Kidney epithelial cell (primary cell): Measurements from ENCODE around the gene SF3A2. TPM values are rescaled to one million over a fixed set of nuclear protein-coding genes. Genes with fewer than 3 reads are reported as not detected.

Experiments used
- DNase-seq: peaks from one replicate; pipeline ENCODE4 v3.0.0-alpha.2; 2010; ENCODE audit warnings: low read depth
- H3K27me3 ChIP-seq: 2 replicates; pipeline ENCODE4 v1.6.0; 2011; ENCODE audit warnings: low read length; ENCODE audit not compliant: control insufficient read depth, insufficient read depth
- H3K36me3 ChIP-seq: 2 replicates; pipeline ENCODE4 v1.5.1; 2011; ENCODE audit warnings: low read length; ENCODE audit not compliant: control insufficient read depth, insufficient read depth
- H3K4me3 ChIP-seq: 2 replicates; pipeline ENCODE4 v1.5.1; 2011; ENCODE audit warnings: low read depth, mild to moderate bottlenecking, control low read depth, low read length
- total RNA-seq: library from RNA; depleted of rRNA; stranded (reverse); fragments of >200 nt; gene quantifications from 2 replicates; pipeline ENCODE4 v1.2.3, GENCODE V29; 2015
- TF ChIP-seq, protein P1 (sequence below): IDR thresholded peaks from 2 replicates; pipeline ENCODE4 v1.5.1; 2011; ENCODE audit warnings: mild to moderate bottlenecking, moderate library complexity, low read length, control low read depth, inconsistent platforms; ENCODE audit not compliant: insufficient read depth, poor library complexity, severe bottlenecking

The SF3A2 gene
- total RNA-seq, 1 donor from 2014 or later, result 72.4 TPM

GRCh38 chr19:2283835-2284507 lies 47.3 kb downstream of the SF3A2 start:
- Histone ChIP-seq H3K4me3 (no peak overlapping the region), H3K27me3 (peaks cover 47% of the 10 kb centered on the region), H3K36me3 (no peaks in the 10 kb centered on the region)
- TF ChIP-seq, protein P1, sequence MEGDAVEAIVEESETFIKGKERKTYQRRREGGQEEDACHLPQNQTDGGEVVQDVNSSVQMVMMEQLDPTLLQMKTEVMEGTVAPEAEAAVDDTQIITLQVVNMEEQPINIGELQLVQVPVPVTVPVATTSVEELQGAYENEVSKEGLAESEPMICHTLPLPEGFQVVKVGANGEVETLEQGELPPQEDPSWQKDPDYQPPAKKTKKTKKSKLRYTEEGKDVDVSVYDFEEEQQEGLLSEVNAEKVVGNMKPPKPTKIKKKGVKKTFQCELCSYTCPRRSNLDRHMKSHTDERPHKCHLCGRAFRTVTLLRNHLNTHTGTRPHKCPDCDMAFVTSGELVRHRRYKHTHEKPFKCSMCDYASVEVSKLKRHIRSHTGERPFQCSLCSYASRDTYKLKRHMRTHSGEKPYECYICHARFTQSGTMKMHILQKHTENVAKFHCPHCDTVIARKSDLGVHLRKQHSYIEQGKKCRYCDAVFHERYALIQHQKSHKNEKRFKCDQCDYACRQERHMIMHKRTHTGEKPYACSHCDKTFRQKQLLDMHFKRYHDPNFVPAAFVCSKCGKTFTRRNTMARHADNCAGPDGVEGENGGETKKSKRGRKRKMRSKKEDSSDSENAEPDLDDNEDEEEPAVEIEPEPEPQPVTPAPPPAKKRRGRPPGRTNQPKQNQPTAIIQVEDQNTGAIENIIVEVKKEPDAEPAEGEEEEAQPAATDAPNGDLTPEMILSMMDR, result no peak
- no peak for DNase-seq

DNA sequence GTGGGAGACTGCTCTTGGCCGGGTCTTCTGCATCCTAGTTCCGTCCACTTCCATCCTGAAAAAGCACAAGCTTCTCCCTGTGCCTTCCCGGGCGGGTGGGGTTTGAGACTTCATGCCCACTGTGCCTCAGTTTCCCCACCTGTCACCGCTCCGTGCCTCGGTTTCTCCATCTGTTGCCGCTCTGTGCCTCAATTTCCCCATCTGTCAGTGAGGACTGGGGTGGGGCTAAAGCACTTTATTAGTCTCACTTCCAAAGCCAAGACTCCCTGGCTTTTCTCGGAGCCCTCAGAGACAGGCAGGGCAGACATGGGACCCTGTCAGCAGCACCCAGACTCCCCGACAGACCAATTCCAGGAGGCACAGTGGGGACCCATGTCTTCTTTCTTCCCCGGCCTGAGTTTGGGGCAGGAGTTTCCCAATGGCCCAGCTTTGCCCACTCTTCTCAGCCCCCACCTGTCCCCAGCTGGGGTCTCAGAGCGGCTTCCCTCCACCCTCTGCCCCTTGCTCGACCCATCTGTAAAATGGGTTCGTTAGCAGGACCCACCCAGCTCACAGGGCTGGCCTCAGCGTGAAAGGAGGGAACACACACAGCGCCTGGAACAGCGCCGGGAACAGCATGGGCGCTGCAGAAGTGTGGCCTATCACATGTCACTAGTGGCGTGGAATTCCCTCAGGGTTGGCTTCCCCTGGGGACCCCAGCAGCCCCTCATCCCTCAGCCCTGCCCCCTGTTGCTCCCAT lies 49.9 kb downstream of the SF3A2 start:
- no peak overlapping the region for H3K4me3 ChIP-seq
- H3K36me3 ChIP-seq, result no peaks in the 10 kb centered on the region
- TF ChIP-seq, protein P1, result no peak
- peaks cover 73% of the 10 kb centered on the region for H3K27me3 ChIP-seq
- DNase-seq, result no peak

- Histone ChIP-seq H3K36me3 (no peaks in the 10 kb centered on the region), H3K4me3 (no peak overlapping the region), H3K27me3 (peaks cover 71% of the 10 kb centered on the region)
- DNase-seq, result no peak
- TF ChIP-seq, protein P1, result no peak
Observed at GRCh38 chr19:2287585-2288337, 51.1 kb downstream of the SF3A2 start.

DNA sequence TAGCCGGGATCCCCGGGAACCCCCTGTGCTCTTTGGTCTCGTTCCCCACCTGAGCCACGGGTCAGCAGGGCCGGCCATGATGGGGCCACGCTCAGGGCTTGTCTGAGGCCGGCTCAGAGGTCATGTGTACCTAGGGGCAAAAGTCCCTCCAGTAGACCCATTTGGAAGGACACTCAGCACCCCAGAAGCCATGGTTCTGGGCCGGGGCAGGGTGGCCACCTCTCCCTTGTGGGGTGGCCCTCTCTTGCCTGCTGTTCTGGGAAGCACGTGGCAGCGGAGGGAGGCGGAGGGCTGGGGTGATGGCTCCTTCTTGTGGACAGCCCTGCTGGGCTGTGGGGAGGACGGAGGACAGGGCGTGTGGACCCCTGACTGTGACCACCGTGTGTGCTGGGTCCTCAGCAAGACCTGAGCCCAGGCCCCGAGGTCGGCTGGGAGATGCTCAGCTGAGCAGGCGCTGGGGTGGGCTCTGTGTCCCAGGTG lies 51.8 kb downstream of the SF3A2 start:
- Histone ChIP-seq H3K27me3 (peaks cover 68% of the 10 kb centered on the region), H3K36me3 (no peaks in the 10 kb centered on the region), H3K4me3 (no peak overlapping the region)
- TF ChIP-seq, protein P1, result no peak
- no peak for DNase-seq

GRCh38 chr19:2288818-2289713 lies 52.4 kb downstream of the SF3A2 start:
- TF ChIP-seq, protein P1, result no peak
- Histone ChIP-seq H3K36me3 (no peaks in the 10 kb centered on the region), H3K4me3 (no peak overlapping the region), H3K27me3 (peaks cover 75% of the 10 kb centered on the region)
- no peak for DNase-seq
